Islet of Langerhans (tissue), 1 donor: ENCODE data around the gene PACS1.

Source experiments
- FAIRE-seq: peaks from one replicate; lab custom pipeline; 2011; peaks lifted over from hg19 to GRCh38; lab: Jason Lieb, UNC

PACS1 gene

GRCh38 chr11:66050581-66051231 lies 19.4 kb upstream of the PACS1 start:
- no peak for FAIRE-seq

GRCh38 chr11:66051371-66051765 lies 18.7 kb upstream of the PACS1 start:
- no peak for FAIRE-seq

GRCh38 chr11:66051766-66052663 lies 18.1 kb upstream of the PACS1 start, which contains the start of gene SF3B2:
Gene SF3B2, plus strand, starts transcription at chr11:66052364. Its CDS starts 21 bp downstream, at chr11:66052385.
- no peak for FAIRE-seq

GRCh38 chr11:66052664-66052982 lies 17.4 kb upstream of the PACS1 start:
- FAIRE-seq, result no peak

- FAIRE-seq, result no peak
Measured at GRCh38 chr11:66055021-66055420, 15.1 kb upstream of the PACS1 start.

GRCh38 chr11:66056501-66056900 lies 13.6 kb upstream of the PACS1 start:
- FAIRE-seq, result no peak

- FAIRE-seq, result no peak
Measured at GRCh38 chr11:66059966-66060680, 9.9 kb upstream of the PACS1 start.

GRCh38 chr11:66061268-66061667 lies 8.8 kb upstream of the PACS1 start:
- no peak for FAIRE-seq

GRCh38 chr11:66062408-66062807 lies 7.7 kb upstream of the PACS1 start:
- no peak for FAIRE-seq

GRCh38 chr11:66063900-66064299 lies 6.2 kb upstream of the PACS1 start:
- FAIRE-seq, result no peak

GRCh38 chr11:66064571-66064970 lies 5.5 kb upstream of the PACS1 start:
- no peak for FAIRE-seq

GRCh38 chr11:66066751-66067150 lies 3.3 kb upstream of the PACS1 start:
- no peak for FAIRE-seq

GRCh38 chr11:66067640-66068039 lies 2.4 kb upstream of the PACS1 start:
- FAIRE-seq, result no peak

- FAIRE-seq, result no peak
Measured at GRCh38 chr11:66068154-66068821, 1.8 kb upstream of the PACS1 start.

GRCh38 chr11:66068923-66069714 lies 953 bp upstream of the PACS1 start:
- FAIRE-seq, result no peak

GRCh38 chr11:66070604-66071380 lies 720 bp downstream of the PACS1 start:
- FAIRE-seq, result no peak

GRCh38 chr11:66071381-66071801 lies 1.3 kb downstream of the PACS1 start:
- no peak for FAIRE-seq

GRCh38 chr11:66072081-66072480 lies 2.0 kb downstream of the PACS1 start:
- FAIRE-seq, result no peak

- no peak for FAIRE-seq
Measured at GRCh38 chr11:66072518-66072917, 2.4 kb downstream of the PACS1 start.

GRCh38 chr11:66073669-66074068 lies 3.6 kb downstream of the PACS1 start:
- FAIRE-seq, result no peak

GRCh38 chr11:66075273-66075672 lies 5.2 kb downstream of the PACS1 start:
- FAIRE-seq, result no peak
